Lower lobe of right lung (tissue), 2 donors: ENCODE data around the gene AP5B1. TPM values are rescaled to one million over a fixed set of nuclear protein-coding genes. Genes with fewer than 3 reads are reported as not detected.
"Not testable (repeated sequence)": the region's sequence is repeated elsewhere in the genome, so short reads cannot be mapped to it uniquely, and the experiment has no call there.

Source experiments
- ATAC-seq, 2 donors: fragments of 200-7000 bp; cut with Tn5 transposase; one replicate each; pipeline ENCODE4 v1.9.1; 2020 to 2022; ENCODE audit warnings: mild to moderate bottlenecking in 2 of 2, moderate library complexity in 2 of 2
- DNase-seq: peaks from one replicate; pipeline ENCODE4 v3.0.0-alpha.2; 2020
- H3K27ac ChIP-seq: fragments of 200-600 bp; one replicate; pipeline ENCODE4 v1.8.0; 2022
- H3K27me3 ChIP-seq: fragments of 200-600 bp; one replicate; pipeline ENCODE4 v1.8.0; 2022; ENCODE audit warnings: low read depth
- H3K36me3 ChIP-seq: fragments of 200-600 bp; one replicate; pipeline ENCODE4 v1.8.0; 2022; ENCODE audit warnings: mild to moderate bottlenecking
- H3K4me1 ChIP-seq: fragments of 200-600 bp; one replicate; pipeline ENCODE4 v1.8.0; 2022
- H3K4me3 ChIP-seq: fragments of 200-600 bp; one replicate; pipeline ENCODE4 v1.8.0; 2022; ENCODE audit warnings: mild to moderate bottlenecking
- H3K9me3 ChIP-seq: fragments of 200-600 bp; one replicate; pipeline ENCODE4 v1.8.0; 2022
- CTCF ChIP-seq: fragments of 200-600 bp; IDR thresholded peaks from one replicate; pipeline ENCODE4 v1.8.0; 2022; ENCODE audit warnings: antibody characterized with exemption, mild to moderate bottlenecking
- intact Hi-C: fragments of 100-400 bp; cut with DNase I; formaldehyde crosslinking; loops from one replicate; pipeline ENCODE4 v1.11.0; 2022
- total RNA-seq: library from RNA; stranded (reverse); fragmentation: NEBNext Ultra II Directional; extraction: Animal tissue kit (Norgen Biotek cat#: 25700); gene quantifications from one replicate; pipeline ENCODE4 v1.2.1, GENCODE V29; 2021
- donor health status: DM: no; HTN: yes; CAD: no; lungs with severe emphysema.

Gene AP5B1
- total RNA-seq, 1 donor from 2014 or later: 46.3 TPM

- Histone ChIP-seq H3K27ac (no peak overlapping the region), H3K4me1 (peaks cover 56% of the 10 kb centered on the region), H3K27me3 (no peaks in the 10 kb centered on the region), H3K36me3 (peaks cover 28% of the 10 kb centered on the region), H3K9me3 (no peaks in the 10 kb centered on the region), H3K4me3 (no peak overlapping the region)
- intact Hi-C loops: no loop called here
- no peak for DNase-seq
- no peak for ATAC-seq
- TF ChIP-seq CTCF: no peak
Observed at GRCh38 chr11:65773784-65774411, 6.9 kb downstream of the AP5B1 start.

DNA sequence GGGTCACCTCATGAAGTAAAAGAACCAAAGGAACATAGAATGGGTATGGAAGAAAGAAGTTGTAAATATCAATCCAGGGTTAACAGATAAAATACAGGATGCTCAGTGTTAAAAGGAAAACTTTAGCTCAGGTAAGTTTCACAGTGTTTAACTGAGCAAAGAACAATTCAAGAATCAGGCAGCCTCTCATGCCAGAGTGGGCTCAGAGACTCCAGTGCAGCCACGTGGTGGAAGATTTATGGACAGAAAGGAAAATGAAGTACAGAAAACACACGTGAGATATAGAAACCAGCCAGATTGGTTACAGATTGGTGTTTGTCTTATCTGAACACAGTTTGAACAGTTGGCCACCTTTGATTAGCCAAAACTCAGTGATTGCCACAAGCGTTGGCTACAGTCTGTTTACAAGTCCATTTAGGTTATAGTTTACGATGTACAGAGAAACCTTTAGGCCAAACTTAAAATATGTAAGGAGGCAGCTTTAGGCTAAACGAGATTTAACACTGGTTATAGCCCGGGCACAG is 9.1 kb downstream of the AP5B1 start:
- Histone ChIP-seq H3K27me3 (no peaks in the 10 kb centered on the region), H3K36me3 (peaks cover 6% of the 10 kb centered on the region), H3K4me1 (peaks cover 37% of the 10 kb centered on the region), H3K9me3 (no peaks in the 10 kb centered on the region), H3K4me3 (no peak overlapping the region), H3K27ac (no peak overlapping the region)
- no peak for DNase-seq
- intact Hi-C loops: no loop called here
- ATAC-seq: no peak
- TF ChIP-seq CTCF: no peak

- DNase-seq (no peak), ATAC-seq (no peak)
- H3K36me3 ChIP-seq: no peaks in the 10 kb centered on the region
- no peak overlapping the region for H3K4me3 ChIP-seq
- no peak overlapping the region for H3K27ac ChIP-seq
- no peaks in the 10 kb centered on the region for H3K27me3 ChIP-seq
- H3K4me1 ChIP-seq: peaks cover 32% of the 10 kb centered on the region
- no peaks in the 10 kb centered on the region for H3K9me3 ChIP-seq
- intact Hi-C loops: no loop called here
- no peak for TF ChIP-seq CTCF
Observed at GRCh38 chr11:65770951-65771567, 9.7 kb downstream of the AP5B1 start.

DNA sequence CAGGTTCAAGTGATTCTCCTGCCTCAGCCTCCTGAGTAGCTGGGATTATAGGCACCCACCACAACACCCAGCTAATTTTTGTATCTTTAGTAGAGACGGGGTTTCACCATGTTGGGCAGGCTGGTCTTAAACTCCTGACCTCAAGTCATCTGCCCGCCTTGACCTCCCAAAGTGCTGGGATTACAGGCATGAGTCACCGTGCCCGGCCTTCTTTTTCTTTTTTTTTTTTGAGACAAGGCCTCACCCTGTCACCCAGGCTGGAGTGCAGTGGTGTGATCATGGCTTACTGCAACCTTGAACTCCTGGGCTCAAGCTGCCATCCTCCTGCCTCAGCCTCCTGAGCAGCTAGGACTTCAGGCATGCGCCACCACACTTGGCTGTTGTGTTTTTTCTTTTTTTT is 13.0 kb downstream of the AP5B1 start:
- not testable (repeated sequence) for ATAC-seq

DNA sequence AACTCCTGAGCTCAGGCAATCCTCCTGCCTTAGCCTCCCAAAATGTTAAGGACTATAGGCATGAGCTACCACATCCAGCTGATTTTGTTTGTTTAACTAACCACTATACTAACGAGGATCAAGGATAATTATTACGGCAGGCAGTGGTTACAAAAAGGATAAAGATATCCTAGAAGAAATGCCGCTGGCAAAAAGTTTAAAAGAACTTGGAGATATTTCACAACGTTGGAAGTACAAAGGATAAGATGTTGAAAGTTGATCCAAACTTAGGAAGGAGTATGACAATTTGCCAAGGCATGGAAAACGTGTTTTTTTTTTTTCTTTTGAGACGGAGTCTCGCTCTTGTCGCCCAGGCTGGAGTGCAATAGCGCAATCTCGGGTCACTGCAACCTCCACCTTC is 13.4 kb downstream of the AP5B1 start:
- intact Hi-C loops: no loop called here
- Histone ChIP-seq H3K27ac (no peak overlapping the region), H3K4me1 (peaks cover 11% of the 10 kb centered on the region), H3K36me3 (no peaks in the 10 kb centered on the region), H3K27me3 (no peaks in the 10 kb centered on the region), H3K4me3 (no peak overlapping the region), H3K9me3 (no peaks in the 10 kb centered on the region)
- DNase-seq: no peak
- no peak for ATAC-seq
- TF ChIP-seq CTCF: no peak

More for the DNA sequence above, 13.0 kb downstream of the AP5B1 start:
- H3K27ac ChIP-seq, intact Hi-C loops, DNase-seq, H3K9me3 ChIP-seq, H3K27me3 ChIP-seq, H3K36me3 ChIP-seq, H3K4me3 ChIP-seq: not testable (repeated sequence)
- peaks cover 11% of the 10 kb centered on the region for H3K4me1 ChIP-seq

DNA sequence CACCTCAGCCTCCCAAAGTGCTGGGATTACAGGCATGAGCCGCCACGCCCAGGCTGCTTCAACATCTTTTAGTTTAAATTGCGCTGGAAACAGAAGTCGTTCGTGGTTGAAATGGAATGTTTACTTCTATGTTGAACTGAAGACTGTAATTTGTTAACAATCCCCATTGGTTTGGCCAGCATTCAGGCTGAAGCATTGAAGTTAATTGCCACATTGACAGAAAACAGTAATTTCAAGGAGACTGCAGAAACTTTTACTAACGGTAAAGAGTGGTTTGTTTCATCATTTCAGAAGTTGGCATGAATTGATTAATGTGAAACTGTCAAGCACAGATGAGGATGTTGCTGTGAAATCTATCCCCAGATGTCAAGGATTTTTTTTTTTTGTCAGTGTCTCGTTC is 14.2 kb downstream of the AP5B1 start:
- Histone ChIP-seq H3K36me3 (no peaks in the 10 kb centered on the region), H3K27me3 (no peaks in the 10 kb centered on the region), H3K9me3 (no peaks in the 10 kb centered on the region), H3K27ac (no peak overlapping the region), H3K4me1 (peaks cover 11% of the 10 kb centered on the region), H3K4me3 (no peak overlapping the region)
- intact Hi-C loops: no loop called here
- ATAC-seq (no peak), DNase-seq (no peak)
- no peak for TF ChIP-seq CTCF
